Right ventricle myocardium inferior (tissue), 1 donor: ENCODE measurements around the gene MXD1. TPM values are rescaled to one million over a fixed set of nuclear protein-coding genes. Genes with fewer than 3 reads are reported as not detected.

ENCODE experiments used
- ATAC-seq: fragments of 200-7000 bp; cut with Tn5 transposase; one replicate; pipeline ENCODE4 v1.9.1; 2020; ENCODE audit warnings: mild to moderate bottlenecking, moderate library complexity
- DNase-seq: peaks from one replicate; pipeline ENCODE4 v3.0.0; 2021; ENCODE audit errors: missing footprints
- intact Hi-C: fragments of 100-400 bp; cut with DNase I; formaldehyde crosslinking; loops from one replicate; pipeline ENCODE4 v1.11.0; 2022
- total RNA-seq: library from RNA; stranded (reverse); fragmentation: NEBNext Ultra II Directional; extraction: Animal tissue kit (Norgen Biotek cat#: 25700); gene quantifications from one replicate; pipeline ENCODE4 v1.2.1, GENCODE V29; 2021
- donor health status: DM: no; HTN: yes; CAD: no; lungs with severe emphysema.

The MXD1 gene
- total RNA-seq, 1 donor from 2014 or later, result 4.6 TPM

- intact Hi-C loops, result no loop called here
Measured at GRCh38 chr2:69931832-69932595, 17.1 kb downstream of the MXD1 start.

GRCh38 chr2:69932596-69932922 lies 17.6 kb downstream of the MXD1 start:
- intact Hi-C loops, result no loop called here
- no peak for ATAC-seq

More at GRCh38 chr2:69931832-69932595, 17.1 kb downstream of the MXD1 start:
- no peak for ATAC-seq
- DNase-seq, result no peak

GRCh38 chr2:69933254-69933828 lies 18.4 kb downstream of the MXD1 start:
- intact Hi-C loops, result no loop called here
- DNase-seq (no peak), ATAC-seq (peak; percentile 46)

More at GRCh38 chr2:69932596-69932922, 17.6 kb downstream of the MXD1 start:
- DNase-seq, result no peak

- peak; percentile 71 for ATAC-seq
- intact Hi-C loops, result no loop called here
- DNase-seq, result no peak
Measured at GRCh38 chr2:69933839-69934613, 19.1 kb downstream of the MXD1 start.

DNA sequence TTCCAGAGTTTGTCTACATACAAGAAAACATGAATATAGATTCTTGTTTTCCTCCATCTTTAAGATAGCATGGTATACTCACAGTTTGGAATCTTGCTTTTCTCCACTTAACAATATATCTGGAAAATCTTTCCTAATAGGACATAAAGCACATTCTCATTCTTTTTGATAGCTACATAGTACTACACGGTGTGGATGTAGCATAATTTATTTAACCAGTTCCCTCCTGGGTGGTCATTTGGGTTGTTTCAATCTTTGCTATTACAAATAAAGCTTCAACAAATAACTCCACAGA lies 19.7 kb downstream of the MXD1 start:
- no peak for ATAC-seq
- intact Hi-C loops, result no loop called here
- DNase-seq, result no peak

DNA sequence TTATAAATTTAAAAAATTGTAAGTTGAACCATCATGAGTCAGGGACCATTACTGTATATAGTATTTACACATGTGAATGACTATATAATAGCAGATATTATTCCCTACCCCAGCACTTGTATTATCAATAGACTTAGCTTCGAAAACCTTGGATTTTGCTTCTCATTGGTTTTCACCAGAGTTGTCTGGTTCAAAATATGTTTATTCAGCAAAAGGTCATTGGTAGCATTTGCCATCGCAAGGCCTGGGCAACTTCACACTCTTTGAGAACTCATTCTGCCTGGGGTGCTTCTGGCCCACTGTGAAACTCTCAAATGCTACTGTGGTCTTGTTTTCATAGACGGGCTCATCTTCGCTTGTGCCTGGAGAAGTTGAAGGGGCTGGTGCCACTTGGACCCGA lies 20.1 kb downstream of the MXD1 start:
- intact Hi-C loops, result no loop called here
- DNase-seq, result no peak
- ATAC-seq, result no peak

- intact Hi-C loops, result no loop called here
- DNase-seq, result no peak
- no peak for ATAC-seq
Measured at GRCh38 chr2:69936906-69937305, 22.0 kb downstream of the MXD1 start.

- intact Hi-C loops, result no loop called here
Measured at GRCh38 chr2:69937968-69938367, 23.1 kb downstream of the MXD1 start.

GRCh38 chr2:69939722-69940121 lies 24.8 kb downstream of the MXD1 start:
- intact Hi-C loops, result no loop called here
- ATAC-seq (no peak), DNase-seq (no peak)

More at GRCh38 chr2:69937968-69938367, 23.1 kb downstream of the MXD1 start:
- DNase-seq, result no peak
- ATAC-seq, result no peak

GRCh38 chr2:69940691-69941090 lies 25.8 kb downstream of the MXD1 start:
- no peak for DNase-seq
- ATAC-seq, result no peak
- intact Hi-C loops, result no loop called here

GRCh38 chr2:69943000-69943842 lies 28.3 kb downstream of the MXD1 start:
- intact Hi-C loops, result no loop called here
- ATAC-seq, result no peak
- no peak for DNase-seq

- intact Hi-C loops, result no loop called here
- ATAC-seq (no peak), DNase-seq (no peak)
Measured at GRCh38 chr2:69943843-69944525, 29.1 kb downstream of the MXD1 start.

DNA sequence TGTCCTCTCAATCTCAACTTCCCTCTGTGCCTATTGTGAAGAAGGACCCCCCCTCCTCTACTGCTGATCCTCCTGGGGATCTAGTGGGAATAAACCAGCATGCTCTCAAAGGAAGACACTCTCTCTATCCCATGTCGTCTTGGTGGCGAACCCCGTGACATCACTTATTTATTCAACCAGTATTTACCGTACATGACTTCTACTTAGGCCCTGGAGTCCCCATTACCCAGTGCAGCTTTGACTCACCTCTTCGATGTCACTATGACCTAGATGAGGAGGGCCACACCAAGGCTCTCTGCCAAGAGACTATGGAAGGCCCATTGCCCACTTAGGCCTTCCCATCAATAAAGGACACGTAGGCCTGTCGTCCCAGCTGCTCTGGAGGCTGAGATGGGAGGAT lies 29.8 kb downstream of the MXD1 start:
- ATAC-seq (no peak), DNase-seq (no peak)
- intact Hi-C loops, result no loop called here

GRCh38 chr2:69945441-69945840 lies 30.5 kb downstream of the MXD1 start:
- ATAC-seq (no peak), DNase-seq (peak; percentile 82)
- intact Hi-C loops, result no loop called here

DNA sequence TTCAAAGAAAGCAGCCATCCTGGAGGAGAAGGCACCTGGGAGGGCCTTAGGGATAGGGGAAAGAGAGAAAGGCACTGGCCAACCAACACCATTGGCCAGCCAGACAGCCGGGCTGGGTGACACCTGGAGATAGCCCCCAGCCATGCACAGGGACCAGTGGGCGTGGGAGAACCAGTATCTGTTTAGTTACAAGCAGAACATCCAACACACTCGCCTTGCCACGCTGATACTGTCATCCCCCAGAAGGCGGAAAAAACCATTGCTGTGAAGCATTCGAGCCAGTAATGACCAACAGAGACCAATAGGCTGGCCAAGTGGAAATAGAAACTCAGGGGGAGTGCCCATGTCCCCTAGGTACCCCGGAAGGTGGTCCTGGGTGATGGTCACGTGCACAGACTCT lies 31.0 kb downstream of the MXD1 start:
- no peak for DNase-seq
- intact Hi-C loops, result no loop called here
- ATAC-seq, result no peak

GRCh38 chr2:69946351-69947324 lies 31.7 kb downstream of the MXD1 start:
- no peak for DNase-seq
- no peak for ATAC-seq
- intact Hi-C loops, result no loop called here

DNA sequence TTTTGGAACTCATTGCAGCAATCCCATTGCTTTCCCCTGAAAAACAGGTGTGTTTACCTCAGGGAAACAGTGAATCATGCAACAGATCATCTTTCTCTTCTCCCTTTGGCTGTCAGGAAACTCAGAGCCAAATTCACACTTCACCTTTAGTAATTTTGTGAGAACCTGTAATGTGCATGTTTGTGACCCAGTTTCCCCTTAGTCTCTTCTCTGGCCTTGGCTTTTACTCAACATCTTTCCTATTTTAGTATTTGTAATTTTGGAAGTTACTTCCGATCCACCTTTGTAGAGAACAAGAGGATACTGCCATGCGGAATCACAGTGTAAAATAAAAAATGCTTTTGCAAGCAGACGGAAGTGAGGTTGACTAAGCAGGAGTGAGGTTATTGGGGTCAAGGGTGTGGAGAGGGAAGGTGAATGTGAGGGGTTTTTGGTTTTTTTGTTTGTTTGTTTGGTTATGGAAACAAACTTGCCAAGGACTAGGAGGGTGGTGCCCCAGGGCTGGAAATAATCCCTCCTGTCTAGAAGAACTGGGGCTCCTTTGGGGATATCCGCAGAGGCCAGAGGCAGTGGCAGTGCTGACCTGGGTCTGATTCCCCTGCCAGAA lies 32.5 kb downstream of the MXD1 start:
- DNase-seq, result no peak
- no peak for ATAC-seq
- intact Hi-C loops, result no loop called here
